Keratinocyte (primary cell): ENCODE data around the gene SCAMP4. TPM values are rescaled to one million over a fixed set of nuclear protein-coding genes. Genes with fewer than 3 reads are reported as not detected.

Experiments
- DNase-seq: peaks from one replicate; pipeline ENCODE4 v3.0.0-alpha.2; 2011; ENCODE audit warnings: low read depth, missing footprints, low spot score
- FAIRE-seq: peaks from 2 replicates; lab custom pipeline; 2011; peaks lifted over from hg19 to GRCh38; lab: Jason Lieb, UNC
- H2AFZ ChIP-seq: 2 replicates; pipeline ENCODE4 v1.6.0; 2012; ENCODE audit warnings: low read length, control low read depth, inconsistent platforms; ENCODE audit not compliant: control insufficient read depth
- H3K27ac ChIP-seq: 2 replicates; pipeline ENCODE4 v1.5.1; 2011; ENCODE audit warnings: low read length; ENCODE audit not compliant: control insufficient read depth, insufficient read depth
- H3K27me3 ChIP-seq: 3 replicates; pipeline ENCODE4 v1.6.0; 2011; ENCODE audit warnings: low read length; ENCODE audit not compliant: control insufficient read depth, insufficient read depth; ENCODE audit errors: extremely low read depth
- H3K36me3 ChIP-seq, 2 experiments: 2 replicates in 1 of 2; 3 replicates in 1 of 2; pipeline ENCODE4 v1.5.1; 2011; ENCODE audit warnings: low read length in 2 of 2, mild to moderate bottlenecking in 1 of 2; ENCODE audit not compliant: control insufficient read depth in 2 of 2, insufficient read depth in 2 of 2; ENCODE audit errors: extremely low read depth in 1 of 2
- H3K4me1 ChIP-seq: 3 replicates; pipeline ENCODE4 v1.5.1; 2011; ENCODE audit warnings: low read length; ENCODE audit not compliant: control insufficient read depth, insufficient read depth; ENCODE audit errors: extremely low read depth
- H3K4me2 ChIP-seq: 3 replicates; pipeline ENCODE4 v1.6.0; 2011; ENCODE audit warnings: low read depth, low read length; ENCODE audit not compliant: control insufficient read depth, insufficient read depth; ENCODE audit errors: extremely low read depth
- H3K4me3 ChIP-seq, 3 experiments: fragments of 200-600 bp in 1 of 3; sonication (generic) in 1 of 3; 2 replicates in 2 of 3; 3 replicates in 1 of 3; pipeline ENCODE4 v1.5.1; 2011 to 2016; ENCODE audit warnings: low read length in 3 of 3, mild to moderate bottlenecking in 3 of 3, control low read depth in 2 of 3, inconsistent platforms in 1 of 3, low read depth in 1 of 3, mixed read lengths in 1 of 3, mixed run types in 1 of 3, moderate library complexity in 1 of 3; ENCODE audit not compliant: control insufficient read depth in 2 of 3, insufficient read depth in 2 of 3; ENCODE audit errors: extremely low read depth in 1 of 3
- H3K79me2 ChIP-seq: 2 replicates; pipeline ENCODE4 v1.6.0; 2012; ENCODE audit warnings: low read length; ENCODE audit not compliant: control insufficient read depth, insufficient read depth
- H3K9ac ChIP-seq: 3 replicates; pipeline ENCODE4 v1.6.0; 2011; ENCODE audit warnings: low read length; ENCODE audit not compliant: control insufficient read depth, insufficient read depth; ENCODE audit errors: extremely low read depth
- H3K9me1 ChIP-seq: 3 replicates; pipeline ENCODE4 v1.6.0; 2011; ENCODE audit warnings: low read length; ENCODE audit not compliant: control insufficient read depth, insufficient read depth; ENCODE audit errors: extremely low read depth
- H3K9me3 ChIP-seq: 2 replicates; pipeline ENCODE4 v1.5.1; 2012; ENCODE audit warnings: low read depth, low read length; ENCODE audit not compliant: control insufficient read depth
- H4K20me1 ChIP-seq: 3 replicates; pipeline ENCODE4 v1.6.0; 2011; ENCODE audit warnings: low read length; ENCODE audit not compliant: control insufficient read depth, insufficient read depth; ENCODE audit errors: extremely low read depth
- CTCF ChIP-seq, 3 experiments: IDR thresholded peaks in 1 of 3; conservative IDR thresholded peaks in 1 of 3; optimal IDR thresholded peaks in 1 of 3; 2 replicates in 2 of 3; 3 replicates in 1 of 3; pipeline versions ENCODE3 to v1.5.1; 2011; ENCODE audit warnings: low read length in 3 of 3, mild to moderate bottlenecking in 3 of 3, moderate library complexity in 2 of 3, control low read depth in 1 of 3, inconsistent platforms in 1 of 3; ENCODE audit not compliant: insufficient read depth in 2 of 3; ENCODE audit errors: extremely low read depth in 1 of 3
- EZH2 ChIP-seq: IDR thresholded peaks from one replicate; pipeline ENCODE4 v1.6.1; 2012; ENCODE audit warnings: inconsistent platforms, mild to moderate bottlenecking, low read length, moderate library complexity
- dilution Hi-C: fragments of 300-500 bp; cut with MboI; formaldehyde crosslinking; loops from one replicate; pipeline ENCODE4 v1.7.0; 2020; ENCODE audit warnings: low sequenced_read_pairs; ENCODE audit not compliant: extremely low pct_ligation_motif_present
- polyA plus RNA-seq, 5 experiments: library from polyadenylated mRNA; depleted of rRNA in 3 of 5; stranded (reverse) in 3 of 5; stranded (forward) in 1 of 5; unstranded in 1 of 5; fragments of >200 nt; gene quantifications; 1 replicate in 1 of 5; 2 replicates in 3 of 5; 3 replicates in 1 of 5; pipeline versions ENCODE4 v1.2.1 to v1.2.3, GENCODE V29; 2011 to 2012; ENCODE audit warnings: missing spikeins in 2 of 5, low read depth in 1 of 5, low replicate concordance in 1 of 5

The SCAMP4 gene
- polyA plus RNA-seq, 1 donor (not counting 4 experiments of a cell fraction or from before 2014, with no cell fraction given), result 4.8 TPM

DNA sequence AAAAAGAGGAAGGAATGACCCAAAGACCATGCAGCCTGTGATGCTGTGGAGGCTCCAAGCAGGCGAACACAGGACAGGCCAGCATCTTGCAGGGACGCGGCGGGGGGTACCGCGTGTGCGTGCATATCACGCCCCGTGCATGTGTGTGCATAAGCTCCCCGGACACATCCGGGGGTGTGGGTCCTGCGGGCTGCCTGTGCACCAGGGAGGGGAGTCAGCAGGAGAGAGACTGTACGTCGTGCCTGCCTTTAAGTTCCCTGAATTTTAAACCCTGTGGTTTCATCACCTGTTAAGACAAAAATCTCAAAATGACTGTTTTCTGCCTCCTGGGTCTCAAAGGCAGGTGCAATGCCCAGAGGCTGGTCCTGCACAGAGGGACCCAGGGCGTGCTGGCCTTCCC, 16.6 kb downstream of the SCAMP4 start:
- no peak for FAIRE-seq
- dilution Hi-C loops, result no loop called here
- H3K9me1 ChIP-seq, result no peaks in the 10 kb centered on the region
- no peak overlapping the region for H3K4me2 ChIP-seq
- no peaks in the 10 kb centered on the region for H4K20me1 ChIP-seq
- no peak overlapping the region for H3K9ac ChIP-seq
- no peak for TF ChIP-seq EZH2
- TF ChIP-seq CTCF (optimal IDR thresholded peaks at IDR 0.05 in 1 of 3, IDR thresholded peaks at IDR 0.05 in 1 of 3, conservative IDR thresholded peaks at IDR 0.05 in 1 of 3; ENCODE audit: extremely low read depth in 1 of 3, insufficient read depth in 2 of 3, low read length in 3 of 3), result no peak
- DNase-seq, result no peak
- H3K9me3 ChIP-seq, result no peaks in the 10 kb centered on the region
- H2AFZ ChIP-seq, result no peak overlapping the region
- H3K79me2 ChIP-seq, result no peaks in the 10 kb centered on the region
- no peaks in the 10 kb centered on the region for H3K4me1 ChIP-seq
- H3K36me3 ChIP-seq, result peaks cover 20 to 30% of the 10 kb centered on the region in 2 experiments
- H3K27ac ChIP-seq, result no peak overlapping the region
- no peaks in the 10 kb centered on the region for H3K27me3 ChIP-seq
- no peak overlapping the region for H3K4me3 ChIP-seq

GRCh38 chr19:1922803-1923202, 17.6 kb downstream of the SCAMP4 start:
- H3K36me3 ChIP-seq, result peaks cover 17 to 30% of the 10 kb centered on the region in 2 experiments
- H2AFZ ChIP-seq, result no peak overlapping the region
- no peak overlapping the region for H3K27ac ChIP-seq
- H3K4me3 ChIP-seq, result no peak overlapping the region
- no peaks in the 10 kb centered on the region for H3K4me1 ChIP-seq
- no peaks in the 10 kb centered on the region for H3K79me2 ChIP-seq
- FAIRE-seq (no peak), DNase-seq (no peak)
- H3K9me3 ChIP-seq, result no peaks in the 10 kb centered on the region
- H3K9ac ChIP-seq, result no peak overlapping the region
- TF ChIP-seq EZH2, result no peak
- H4K20me1 ChIP-seq, result no peaks in the 10 kb centered on the region
- no peak overlapping the region for H3K4me2 ChIP-seq
- no peaks in the 10 kb centered on the region for H3K9me1 ChIP-seq
- dilution Hi-C loops, result no loop called here
- no peaks in the 10 kb centered on the region for H3K27me3 ChIP-seq

- Histone ChIP-seq H3K27me3 (no peaks in the 10 kb centered on the region), H3K9me3 (no peaks in the 10 kb centered on the region), H3K4me1 (no peaks in the 10 kb centered on the region), H2AFZ (no peak overlapping the region), H3K9ac (no peak overlapping the region), H3K4me2 (no peak overlapping the region), H3K79me2 (no peaks in the 10 kb centered on the region), H4K20me1 (no peaks in the 10 kb centered on the region), H3K4me3 (no peak overlapping the region), H3K36me3 (peaks cover 14 to 30% of the 10 kb centered on the region in 2 experiments), H3K27ac (no peak overlapping the region), H3K9me1 (no peaks in the 10 kb centered on the region)
- dilution Hi-C loops, result no loop called here
- no peak for TF ChIP-seq CTCF (optimal IDR thresholded peaks at IDR 0.05 in 1 of 3, IDR thresholded peaks at IDR 0.05 in 1 of 3, conservative IDR thresholded peaks at IDR 0.05 in 1 of 3; ENCODE audit: extremely low read depth in 1 of 3, insufficient read depth in 2 of 3, low read length in 3 of 3)
- TF ChIP-seq EZH2, result no peak
- FAIRE-seq (no peak), DNase-seq (no peak)
These were observed 18.1 kb downstream of the SCAMP4 start for GRCh38 chr19:1923319-1923718.
